WTC11 (cell line): ENCODE measurements around the gene SLC27A6. TPM values are rescaled to one million over a fixed set of nuclear protein-coding genes. Genes with fewer than 3 reads are reported as not detected.

Source experiments
- ATAC-seq: fragments of 200-7000 bp; cut with Tn5 transposase; 2 replicates; pipeline ENCODE4 v1.10.0; 2021; ENCODE audit warnings: mild to moderate bottlenecking, moderate library complexity
- CTCF ChIA-PET: fragments of 300-600 bp; sonication (Branson Sonifier 250); formaldehyde crosslinking; loops from one replicate; lab custom pipeline; 2021; ENCODE audit warnings: antibody characterized with exemption; lab: Charles Lee
- POLR2A ChIA-PET: fragments of 350-600 bp; sonication (Branson Sonifier 250); formaldehyde crosslinking; loops from one replicate; lab custom pipeline; 2021; ENCODE audit warnings: antibody characterized with exemption; lab: Charles Lee
- DNase-seq: peaks from one replicate; pipeline ENCODE4 v3.0.0; 2021; ENCODE audit warnings: low spot score
- H3K27ac Mint-ChIP-seq: 2 replicates; pipeline ENCODE4 v1.8.0; 2021; ENCODE audit warnings: mixed read lengths
- H3K27me3 Mint-ChIP-seq: 2 replicates; pipeline ENCODE4 v1.8.0; 2021; ENCODE audit warnings: low read depth, mild to moderate bottlenecking, moderate library complexity, mixed read lengths
- H3K36me3 Mint-ChIP-seq: 2 replicates; pipeline ENCODE4 v1.8.0; 2021; ENCODE audit warnings: mixed read lengths
- H3K4me1 Mint-ChIP-seq: 2 replicates; pipeline ENCODE4 v1.8.0; 2022; ENCODE audit warnings: mixed read lengths
- H3K4me3 Mint-ChIP-seq: 2 replicates; pipeline ENCODE4 v1.8.0; 2021; ENCODE audit warnings: mild to moderate bottlenecking, moderate library complexity, mixed read lengths
- H3K9me3 Mint-ChIP-seq: 2 replicates; pipeline ENCODE4 v1.8.0; 2021; ENCODE audit warnings: mixed read lengths
- CREB1 ChIP-seq: sonication (generic); formaldehyde crosslinking; IDR thresholded peaks from 2 replicates; pipeline ENCODE4 v1.8.0; 2023; ENCODE audit warnings: mild to moderate bottlenecking, missing genetic modification reagents
- E2F1 ChIP-seq: sonication (generic); formaldehyde crosslinking; IDR thresholded peaks from 2 replicates; pipeline ENCODE4 v1.8.0; 2022; ENCODE audit warnings: mild to moderate bottlenecking, missing genetic modification reagents
- ELF4 ChIP-seq: sonication (generic); formaldehyde crosslinking; IDR thresholded peaks from 2 replicates; pipeline ENCODE4 v1.8.1; 2022; ENCODE audit warnings: low read depth, mild to moderate bottlenecking, moderate library complexity, missing genetic modification reagents
- FOXJ3 ChIP-seq: sonication (generic); formaldehyde crosslinking; IDR thresholded peaks from 2 replicates; pipeline ENCODE4 v1.9.0; 2021; ENCODE audit warnings: missing genetic modification reagents, mild to moderate bottlenecking, borderline replicate concordance
- HMGA2 ChIP-seq: fragments of 250-450 bp; sonication (Bioruptor Pico); IDR thresholded peaks from 2 replicates; pipeline ENCODE4 v1.4.0; 2021; ENCODE audit warnings: mild to moderate bottlenecking, moderate library complexity
- KAT7 ChIP-seq: sonication (generic); formaldehyde crosslinking; IDR thresholded peaks from 2 replicates; pipeline ENCODE4 v1.8.1; 2023; ENCODE audit warnings: missing genetic modification reagents, mild to moderate bottlenecking, borderline replicate concordance
- MYBL2 ChIP-seq: sonication (generic); formaldehyde crosslinking; IDR thresholded peaks from 2 replicates; pipeline ENCODE4 v1.8.1; 2023; ENCODE audit warnings: mild to moderate bottlenecking, moderate library complexity, missing genetic modification reagents
- NFE2L1 ChIP-seq: sonication (generic); formaldehyde crosslinking; IDR thresholded peaks from 2 replicates; pipeline ENCODE4 v1.8.1; 2023; ENCODE audit warnings: missing genetic modification reagents
- NFYB ChIP-seq: sonication (generic); formaldehyde crosslinking; conservative IDR thresholded peaks from 2 replicates; pipeline ENCODE4 v1.8.0; 2022; ENCODE audit warnings: low read depth, missing genetic modification reagents
- OVOL2 ChIP-seq: fragments of 250-450 bp; sonication (Bioruptor Pico); IDR thresholded peaks from 2 replicates; pipeline ENCODE4 v1.9.0; 2021; ENCODE audit warnings: mild to moderate bottlenecking, borderline replicate concordance
- RELA ChIP-seq: sonication (generic); formaldehyde crosslinking; IDR thresholded peaks from 2 replicates; pipeline ENCODE4 v1.8.1; 2022; ENCODE audit warnings: missing genetic modification reagents, mild to moderate bottlenecking, borderline replicate concordance
- SMAD3 ChIP-seq: sonication (generic); formaldehyde crosslinking; IDR thresholded peaks from 2 replicates; pipeline ENCODE4 v1.8.0; 2022; ENCODE audit warnings: missing genetic modification reagents, mild to moderate bottlenecking, borderline replicate concordance
- SP1 ChIP-seq: sonication (generic); formaldehyde crosslinking; conservative IDR thresholded peaks from 2 replicates; pipeline ENCODE4 v1.8.1; 2022; ENCODE audit warnings: missing genetic modification reagents
- TEAD4 ChIP-seq: sonication (generic); formaldehyde crosslinking; IDR thresholded peaks from 2 replicates; pipeline ENCODE4 v1.8.0; 2022; ENCODE audit warnings: mild to moderate bottlenecking, missing genetic modification reagents
- USF2 ChIP-seq: sonication (generic); formaldehyde crosslinking; IDR thresholded peaks from 2 replicates; pipeline ENCODE4 v1.8.1; 2023; ENCODE audit warnings: mild to moderate bottlenecking, missing genetic modification reagents, moderate library complexity
- ZBTB21 ChIP-seq: sonication (generic); formaldehyde crosslinking; IDR thresholded peaks from 2 replicates; pipeline ENCODE4 v1.8.1; 2023; ENCODE audit warnings: mild to moderate bottlenecking, missing genetic modification reagents, borderline replicate concordance
- ZMAT4 ChIP-seq: fragments of 250-450 bp; sonication (Bioruptor Pico); IDR thresholded peaks from 2 replicates; pipeline ENCODE4 v1.9.0; 2021; ENCODE audit warnings: mild to moderate bottlenecking
- ZNF263 ChIP-seq: sonication (generic); formaldehyde crosslinking; IDR thresholded peaks from 2 replicates; pipeline ENCODE4 v1.8.1; 2022; ENCODE audit warnings: low read depth, mild to moderate bottlenecking, moderate library complexity, missing genetic modification reagents
- ZNF396 ChIP-seq: fragments of 250-450 bp; sonication (Bioruptor Pico); IDR thresholded peaks from 2 replicates; pipeline ENCODE4 v1.8.0; 2021; ENCODE audit warnings: mild to moderate bottlenecking, moderate library complexity, borderline replicate concordance
- ZNF512 ChIP-seq: sonication (generic); formaldehyde crosslinking; IDR thresholded peaks from 2 replicates; pipeline ENCODE4 v1.8.1; 2022; ENCODE audit warnings: missing genetic modification reagents, borderline replicate concordance
- total RNA-seq: library from RNA; stranded (reverse); gene quantifications from 3 replicates; pipeline ENCODE4 v1.2.3, GENCODE V29; 2021
- TF ChIP-seq, protein P1 (sequence below): sonication (generic); formaldehyde crosslinking; IDR thresholded peaks from 2 replicates; pipeline ENCODE4 v1.8.1; 2022; ENCODE audit warnings: low read depth, mild to moderate bottlenecking, moderate library complexity, missing genetic modification reagents, borderline replicate concordance
- TF ChIP-seq, protein P2 (sequence below): fragments of 250-450 bp; sonication (Bioruptor Pico); IDR thresholded peaks from 2 replicates; pipeline ENCODE4 v1.9.0; 2021; ENCODE audit warnings: mild to moderate bottlenecking, borderline replicate concordance
- TF ChIP-seq, protein P3 (sequence below): sonication (generic); formaldehyde crosslinking; IDR thresholded peaks from 2 replicates; pipeline ENCODE4 v1.8.1; 2023; ENCODE audit warnings: mild to moderate bottlenecking, missing genetic modification reagents

Gene SLC27A6
- total RNA-seq, 1 experiment from 2014 or later = 3.6 TPM

- no peak for TF ChIP-seq USF2
- TF ChIP-seq, protein P1, sequence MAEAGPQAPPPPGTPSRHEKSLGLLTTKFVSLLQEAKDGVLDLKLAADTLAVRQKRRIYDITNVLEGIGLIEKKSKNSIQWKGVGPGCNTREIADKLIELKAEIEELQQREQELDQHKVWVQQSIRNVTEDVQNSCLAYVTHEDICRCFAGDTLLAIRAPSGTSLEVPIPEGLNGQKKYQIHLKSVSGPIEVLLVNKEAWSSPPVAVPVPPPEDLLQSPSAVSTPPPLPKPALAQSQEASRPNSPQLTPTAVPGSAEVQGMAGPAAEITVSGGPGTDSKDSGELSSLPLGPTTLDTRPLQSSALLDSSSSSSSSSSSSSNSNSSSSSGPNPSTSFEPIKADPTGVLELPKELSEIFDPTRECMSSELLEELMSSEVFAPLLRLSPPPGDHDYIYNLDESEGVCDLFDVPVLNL = no peak
- no peak for TF ChIP-seq MYBL2 (CRISPR knock-in tag)
- no peak for TF ChIP-seq ZNF512
- TF ChIP-seq E2F1 (CRISPR knock-in tag) = no peak
- TF ChIP-seq SP1 (CRISPR knock-in tag) = no peak
- no peak for TF ChIP-seq CREB1 (CRISPR knock-in tag)
- TF ChIP-seq NFYB = no peak
- no peak for TF ChIP-seq KAT7 (CRISPR knock-in tag)
- TF ChIP-seq, all 79 proteins: peak for 0
Measured at GRCh38 chr5:129078660-129079059, 113.4 kb downstream of the SLC27A6 start (continued).

- Mint-ChIP-seq H3K36me3 (no peaks in the 10 kb centered on the region), H3K9me3 (no peaks in the 10 kb centered on the region), H3K4me3 (no peak overlapping the region), H3K4me1 (no peaks in the 10 kb centered on the region), H3K27ac (no peak overlapping the region), H3K27me3 (no peaks in the 10 kb centered on the region; the same call in 1 of the 2 replicates)
- TF ChIP-seq ZBTB21 (CRISPR knock-in tag) = no peak
- TF ChIP-seq CREB1 (CRISPR knock-in tag) = no peak
- no peak for TF ChIP-seq ZNF396
- TF ChIP-seq SMAD3 = no peak
- TF ChIP-seq, protein P2, sequence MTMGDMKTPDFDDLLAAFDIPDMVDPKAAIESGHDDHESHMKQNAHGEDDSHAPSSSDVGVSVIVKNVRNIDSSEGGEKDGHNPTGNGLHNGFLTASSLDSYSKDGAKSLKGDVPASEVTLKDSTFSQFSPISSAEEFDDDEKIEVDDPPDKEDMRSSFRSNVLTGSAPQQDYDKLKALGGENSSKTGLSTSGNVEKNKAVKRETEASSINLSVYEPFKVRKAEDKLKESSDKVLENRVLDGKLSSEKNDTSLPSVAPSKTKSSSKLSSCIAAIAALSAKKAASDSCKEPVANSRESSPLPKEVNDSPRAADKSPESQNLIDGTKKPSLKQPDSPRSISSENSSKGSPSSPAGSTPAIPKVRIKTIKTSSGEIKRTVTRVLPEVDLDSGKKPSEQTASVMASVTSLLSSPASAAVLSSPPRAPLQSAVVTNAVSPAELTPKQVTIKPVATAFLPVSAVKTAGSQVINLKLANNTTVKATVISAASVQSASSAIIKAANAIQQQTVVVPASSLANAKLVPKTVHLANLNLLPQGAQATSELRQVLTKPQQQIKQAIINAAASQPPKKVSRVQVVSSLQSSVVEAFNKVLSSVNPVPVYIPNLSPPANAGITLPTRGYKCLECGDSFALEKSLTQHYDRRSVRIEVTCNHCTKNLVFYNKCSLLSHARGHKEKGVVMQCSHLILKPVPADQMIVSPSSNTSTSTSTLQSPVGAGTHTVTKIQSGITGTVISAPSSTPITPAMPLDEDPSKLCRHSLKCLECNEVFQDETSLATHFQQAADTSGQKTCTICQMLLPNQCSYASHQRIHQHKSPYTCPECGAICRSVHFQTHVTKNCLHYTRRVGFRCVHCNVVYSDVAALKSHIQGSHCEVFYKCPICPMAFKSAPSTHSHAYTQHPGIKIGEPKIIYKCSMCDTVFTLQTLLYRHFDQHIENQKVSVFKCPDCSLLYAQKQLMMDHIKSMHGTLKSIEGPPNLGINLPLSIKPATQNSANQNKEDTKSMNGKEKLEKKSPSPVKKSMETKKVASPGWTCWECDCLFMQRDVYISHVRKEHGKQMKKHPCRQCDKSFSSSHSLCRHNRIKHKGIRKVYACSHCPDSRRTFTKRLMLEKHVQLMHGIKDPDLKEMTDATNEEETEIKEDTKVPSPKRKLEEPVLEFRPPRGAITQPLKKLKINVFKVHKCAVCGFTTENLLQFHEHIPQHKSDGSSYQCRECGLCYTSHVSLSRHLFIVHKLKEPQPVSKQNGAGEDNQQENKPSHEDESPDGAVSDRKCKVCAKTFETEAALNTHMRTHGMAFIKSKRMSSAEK (CRISPR knock-in tag) = no peak
- no peak for TF ChIP-seq NFE2L1
- TF ChIP-seq, protein P1 = no peak
- DNase-seq (no peak), ATAC-seq (no peak)
- POLR2A ChIA-PET = no interaction called here
- CTCF ChIA-PET = no interaction called here
Measured at GRCh38 chr5:129079496-129079895, 114.2 kb downstream of the SLC27A6 start.

- no peak overlapping the region for H3K4me3 Mint-ChIP-seq
- ChIA-PET CTCF (no interaction called here), POLR2A (no interaction called here)
- ATAC-seq (no peak), DNase-seq (no peak)
- no peaks in the 10 kb centered on the region; the same call in 1 of the 2 replicates for H3K27me3 Mint-ChIP-seq
- no peaks in the 10 kb centered on the region for H3K4me1 Mint-ChIP-seq
- no peaks in the 10 kb centered on the region for H3K36me3 Mint-ChIP-seq
- H3K9me3 Mint-ChIP-seq = no peaks in the 10 kb centered on the region
- no peak overlapping the region for H3K27ac Mint-ChIP-seq
- no peak for TF ChIP-seq ZMAT4 (CRISPR knock-in tag)
- TF ChIP-seq SMAD3 = no peak
- no peak for TF ChIP-seq RELA (CRISPR knock-in tag)
- TF ChIP-seq FOXJ3 (CRISPR knock-in tag) = no peak
- TF ChIP-seq ELF4 = no peak
- no peak for TF ChIP-seq OVOL2 (CRISPR knock-in tag)
- no peak for TF ChIP-seq ZNF263
- TF ChIP-seq ZNF396 = no peak
- TF ChIP-seq TEAD4 = no peak
- TF ChIP-seq HMGA2 (CRISPR knock-in tag) = no peak
- TF ChIP-seq, protein P3, sequence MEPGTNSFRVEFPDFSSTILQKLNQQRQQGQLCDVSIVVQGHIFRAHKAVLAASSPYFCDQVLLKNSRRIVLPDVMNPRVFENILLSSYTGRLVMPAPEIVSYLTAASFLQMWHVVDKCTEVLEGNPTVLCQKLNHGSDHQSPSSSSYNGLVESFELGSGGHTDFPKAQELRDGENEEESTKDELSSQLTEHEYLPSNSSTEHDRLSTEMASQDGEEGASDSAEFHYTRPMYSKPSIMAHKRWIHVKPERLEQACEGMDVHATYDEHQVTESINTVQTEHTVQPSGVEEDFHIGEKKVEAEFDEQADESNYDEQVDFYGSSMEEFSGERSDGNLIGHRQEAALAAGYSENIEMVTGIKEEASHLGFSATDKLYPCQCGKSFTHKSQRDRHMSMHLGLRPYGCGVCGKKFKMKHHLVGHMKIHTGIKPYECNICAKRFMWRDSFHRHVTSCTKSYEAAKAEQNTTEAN (CRISPR knock-in tag) = no peak
Measured at GRCh38 chr5:129080766-129081165, 115.5 kb downstream of the SLC27A6 start.
